ENCODE data around the gene SYNJ2. TPM values are rescaled to one million over a fixed set of nuclear protein-coding genes. Genes with fewer than 3 reads are reported as not detected.

SYNJ2 gene
- total RNA-seq, 1 donor from 2014 or later: 8.2 TPM

GRCh38 chr6:158111987-158112386, 130.3 kb downstream of the SYNJ2 start:
- no peaks in the 10 kb centered on the region for H3K36me3 ChIP-seq (ENCODE audit: control insufficient read depth, insufficient read depth, low read length)
- H3K4me3 ChIP-seq (ENCODE audit: low read depth, low read length): no peak overlapping the region
- H3K27me3 ChIP-seq (ENCODE audit: control insufficient read depth, insufficient read depth, low read length): no peaks in the 10 kb centered on the region
- TF ChIP-seq, protein P1, sequence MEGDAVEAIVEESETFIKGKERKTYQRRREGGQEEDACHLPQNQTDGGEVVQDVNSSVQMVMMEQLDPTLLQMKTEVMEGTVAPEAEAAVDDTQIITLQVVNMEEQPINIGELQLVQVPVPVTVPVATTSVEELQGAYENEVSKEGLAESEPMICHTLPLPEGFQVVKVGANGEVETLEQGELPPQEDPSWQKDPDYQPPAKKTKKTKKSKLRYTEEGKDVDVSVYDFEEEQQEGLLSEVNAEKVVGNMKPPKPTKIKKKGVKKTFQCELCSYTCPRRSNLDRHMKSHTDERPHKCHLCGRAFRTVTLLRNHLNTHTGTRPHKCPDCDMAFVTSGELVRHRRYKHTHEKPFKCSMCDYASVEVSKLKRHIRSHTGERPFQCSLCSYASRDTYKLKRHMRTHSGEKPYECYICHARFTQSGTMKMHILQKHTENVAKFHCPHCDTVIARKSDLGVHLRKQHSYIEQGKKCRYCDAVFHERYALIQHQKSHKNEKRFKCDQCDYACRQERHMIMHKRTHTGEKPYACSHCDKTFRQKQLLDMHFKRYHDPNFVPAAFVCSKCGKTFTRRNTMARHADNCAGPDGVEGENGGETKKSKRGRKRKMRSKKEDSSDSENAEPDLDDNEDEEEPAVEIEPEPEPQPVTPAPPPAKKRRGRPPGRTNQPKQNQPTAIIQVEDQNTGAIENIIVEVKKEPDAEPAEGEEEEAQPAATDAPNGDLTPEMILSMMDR (IDR thresholded peaks at IDR 0.05; ENCODE audit: insufficient read depth, low read length, severe bottlenecking): no peak
- FAIRE-seq (no peak), DNase-seq (ENCODE audit: low read depth) (no peak)

GRCh38 chr6:158113802-158114201, 132.1 kb downstream of the SYNJ2 start:
- Histone ChIP-seq H3K36me3 (ENCODE audit: control insufficient read depth, insufficient read depth, low read length) (no peaks in the 10 kb centered on the region), H3K27me3 (ENCODE audit: control insufficient read depth, insufficient read depth, low read length) (no peaks in the 10 kb centered on the region), H3K4me3 (ENCODE audit: low read depth, low read length) (no peak overlapping the region)
- no peak for FAIRE-seq
- no peak for DNase-seq (ENCODE audit: low read depth)
- TF ChIP-seq, protein P1 (IDR thresholded peaks at IDR 0.05; ENCODE audit: insufficient read depth, low read length, severe bottlenecking): no peak

DNA sequence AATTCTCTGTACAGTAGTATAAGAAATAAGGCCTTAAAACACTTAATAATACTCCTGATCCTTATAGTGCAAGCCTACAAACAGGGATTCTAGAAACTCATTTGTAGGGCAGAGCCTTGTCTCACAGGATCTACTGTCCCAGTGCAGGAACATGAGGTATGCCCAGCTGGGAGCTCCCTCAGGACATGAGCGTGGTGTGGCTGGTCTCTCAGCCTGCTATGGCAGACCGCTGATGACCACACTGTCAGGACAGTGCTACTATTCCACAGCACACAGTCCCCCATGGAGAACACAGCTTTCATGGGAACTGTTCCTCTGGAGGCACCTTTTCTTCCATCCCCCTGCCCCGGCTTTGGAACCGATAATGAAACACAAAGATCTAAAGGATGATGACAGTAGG, 133.4 kb downstream of the SYNJ2 start:
- TF ChIP-seq, protein P1 (IDR thresholded peaks at IDR 0.05; ENCODE audit: insufficient read depth, low read length, severe bottlenecking): no peak
- Histone ChIP-seq H3K4me3 (ENCODE audit: low read depth, low read length) (no peak overlapping the region), H3K36me3 (ENCODE audit: control insufficient read depth, insufficient read depth, low read length) (no peaks in the 10 kb centered on the region), H3K27me3 (ENCODE audit: control insufficient read depth, insufficient read depth, low read length) (no peaks in the 10 kb centered on the region)
- no peak for DNase-seq (ENCODE audit: low read depth)
- FAIRE-seq: no peak

- Histone ChIP-seq H3K36me3 (ENCODE audit: control insufficient read depth, insufficient read depth, low read length) (no peaks in the 10 kb centered on the region), H3K4me3 (ENCODE audit: low read depth, low read length) (no peak overlapping the region), H3K27me3 (ENCODE audit: control insufficient read depth, insufficient read depth, low read length) (no peaks in the 10 kb centered on the region)
- no peak for DNase-seq (ENCODE audit: low read depth)
- TF ChIP-seq, protein P1 (IDR thresholded peaks at IDR 0.05; ENCODE audit: insufficient read depth, low read length, severe bottlenecking): no peak
- no peak for FAIRE-seq
These were observed 133.8 kb downstream of the SYNJ2 start for GRCh38 chr6:158115508-158115907.

DNA sequence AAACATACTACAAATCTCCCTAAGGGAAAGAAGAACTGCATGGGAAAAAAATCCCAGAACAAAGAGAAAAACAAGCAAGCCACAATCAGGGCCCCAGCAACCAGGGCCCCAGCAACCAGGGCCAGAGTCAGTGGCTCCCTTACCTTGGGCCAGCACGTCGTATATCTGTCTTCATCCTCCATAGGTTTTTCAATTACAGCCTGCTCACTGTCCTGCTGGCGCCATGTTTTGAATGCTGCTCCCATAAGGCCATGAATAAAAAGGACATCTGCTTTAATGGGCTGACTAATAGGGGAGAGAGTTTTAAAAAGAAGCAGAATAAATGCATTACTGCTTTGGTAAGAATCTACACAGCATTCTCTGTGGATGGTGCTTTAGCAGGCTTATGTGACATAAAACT, 137.2 kb downstream of the SYNJ2 start:
- DNase-seq (ENCODE audit: low read depth) (no peak), FAIRE-seq (no peak)
- H3K27me3 ChIP-seq (ENCODE audit: control insufficient read depth, insufficient read depth, low read length): no peaks in the 10 kb centered on the region
- H3K4me3 ChIP-seq (ENCODE audit: low read depth, low read length): no peak overlapping the region
- no peaks in the 10 kb centered on the region for H3K36me3 ChIP-seq (ENCODE audit: control insufficient read depth, insufficient read depth, low read length)
- TF ChIP-seq, protein P1 (IDR thresholded peaks at IDR 0.05; ENCODE audit: insufficient read depth, low read length, severe bottlenecking): no peak

DNA sequence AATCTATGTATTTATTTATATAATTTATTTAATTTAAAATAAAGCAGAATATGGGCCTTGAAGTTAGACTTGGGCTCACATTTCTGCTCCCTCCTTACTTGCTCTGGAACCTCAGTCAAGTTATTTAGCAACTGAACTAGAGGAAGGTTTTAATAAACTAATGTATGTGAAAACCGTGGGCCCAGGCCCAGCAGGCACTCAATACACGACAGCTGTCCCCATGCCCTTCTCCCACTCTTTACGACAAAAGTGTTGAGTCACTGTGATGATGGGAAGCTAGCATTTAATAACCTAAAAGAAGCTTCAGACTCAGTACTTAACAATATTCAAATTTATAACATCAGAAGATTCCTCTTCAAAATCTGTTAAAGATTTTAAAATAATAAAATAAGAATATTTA, 139.7 kb downstream of the SYNJ2 start:
- FAIRE-seq: no peak
- Histone ChIP-seq H3K4me3 (ENCODE audit: low read depth, low read length) (no peak overlapping the region), H3K36me3 (ENCODE audit: control insufficient read depth, insufficient read depth, low read length) (no peaks in the 10 kb centered on the region), H3K27me3 (ENCODE audit: control insufficient read depth, insufficient read depth, low read length) (no peaks in the 10 kb centered on the region)
- DNase-seq (ENCODE audit: low read depth): no peak
- TF ChIP-seq, protein P1 (IDR thresholded peaks at IDR 0.05; ENCODE audit: insufficient read depth, low read length, severe bottlenecking): no peak

All from bronchial epithelial cell (primary cell).